Activated naive CD8-positive, alpha-beta T cell (primary cell): Measurements from ENCODE around the gene LRRC15.

Source experiments
- H3K27ac Mint-ChIP-seq: one replicate; pipeline ENCODE4 v1.8.0; 2021; ENCODE audit warnings: mixed read lengths
- H3K27me3 Mint-ChIP-seq: one replicate; pipeline ENCODE4 v1.8.0; 2021; ENCODE audit warnings: mixed read lengths
- H3K36me3 Mint-ChIP-seq: one replicate; pipeline ENCODE4 v1.8.0; 2021; ENCODE audit warnings: mixed read lengths
- H3K4me1 Mint-ChIP-seq: one replicate; pipeline ENCODE4 v1.8.0; 2021; ENCODE audit warnings: low read depth, mixed read lengths
- H3K4me3 Mint-ChIP-seq: one replicate; pipeline ENCODE4 v1.8.0; 2021; ENCODE audit warnings: mild to moderate bottlenecking, mixed read lengths
- H3K9me3 Mint-ChIP-seq: one replicate; pipeline ENCODE4 v1.8.0; 2021; ENCODE audit warnings: low read depth, mixed read lengths

LRRC15 gene

GRCh38 chr3:194326192-194326967 is 43.2 kb downstream of the LRRC15 start:
- H3K4me1 Mint-ChIP-seq, result no peaks in the 10 kb centered on the region
- H3K36me3 Mint-ChIP-seq, result no peaks in the 10 kb centered on the region
- H3K9me3 Mint-ChIP-seq, result no peaks in the 10 kb centered on the region
- no peaks in the 10 kb centered on the region for H3K27me3 Mint-ChIP-seq
- no peak overlapping the region for H3K4me3 Mint-ChIP-seq
- H3K27ac Mint-ChIP-seq, result no peak overlapping the region

GRCh38 chr3:194325424-194326153 is 44.0 kb downstream of the LRRC15 start:
- no peak overlapping the region for H3K4me3 Mint-ChIP-seq
- no peaks in the 10 kb centered on the region for H3K27me3 Mint-ChIP-seq
- no peaks in the 10 kb centered on the region for H3K36me3 Mint-ChIP-seq
- no peaks in the 10 kb centered on the region for H3K4me1 Mint-ChIP-seq
- H3K27ac Mint-ChIP-seq, result no peak overlapping the region
- H3K9me3 Mint-ChIP-seq, result no peaks in the 10 kb centered on the region

- Mint-ChIP-seq H3K27ac (no peak overlapping the region), H3K27me3 (no peaks in the 10 kb centered on the region), H3K9me3 (no peaks in the 10 kb centered on the region), H3K4me1 (no peaks in the 10 kb centered on the region), H3K4me3 (no peak overlapping the region), H3K36me3 (no peaks in the 10 kb centered on the region)
These were observed 44.7 kb downstream of the LRRC15 start for GRCh38 chr3:194324823-194325327.

- no peaks in the 10 kb centered on the region for H3K4me1 Mint-ChIP-seq
- peaks cover 8% of the 10 kb centered on the region for H3K9me3 Mint-ChIP-seq
- H3K4me3 Mint-ChIP-seq, result no peak overlapping the region
- no peaks in the 10 kb centered on the region for H3K36me3 Mint-ChIP-seq
- H3K27me3 Mint-ChIP-seq, result peaks cover 2% of the 10 kb centered on the region
- no peak overlapping the region for H3K27ac Mint-ChIP-seq
These were observed 45.5 kb downstream of the LRRC15 start for GRCh38 chr3:194323785-194324735.

- Mint-ChIP-seq H3K4me1 (no peaks in the 10 kb centered on the region), H3K9me3 (peaks cover 10% of the 10 kb centered on the region), H3K36me3 (no peaks in the 10 kb centered on the region), H3K4me3 (peak overlapping the region; percentile 33), H3K27ac (no peak overlapping the region), H3K27me3 (peaks cover 5% of the 10 kb centered on the region)
These were observed 46.8 kb downstream of the LRRC15 start for GRCh38 chr3:194322678-194323211.

- Mint-ChIP-seq H3K27me3 (peaks cover 10% of the 10 kb centered on the region), H3K4me3 (no peak overlapping the region), H3K36me3 (no peaks in the 10 kb centered on the region), H3K9me3 (peaks cover 10% of the 10 kb centered on the region), H3K27ac (no peak overlapping the region), H3K4me1 (no peaks in the 10 kb centered on the region)
These were observed 47.6 kb downstream of the LRRC15 start for GRCh38 chr3:194321693-194322640.

GRCh38 chr3:194320744-194321243 is 48.7 kb downstream of the LRRC15 start:
- no peaks in the 10 kb centered on the region for H3K36me3 Mint-ChIP-seq
- H3K4me3 Mint-ChIP-seq, result no peak overlapping the region
- no peaks in the 10 kb centered on the region for H3K4me1 Mint-ChIP-seq
- no peak overlapping the region for H3K27ac Mint-ChIP-seq
- peaks cover 13% of the 10 kb centered on the region for H3K27me3 Mint-ChIP-seq
- peaks cover 10% of the 10 kb centered on the region for H3K9me3 Mint-ChIP-seq

GRCh38 chr3:194320100-194320499 is 49.4 kb downstream of the LRRC15 start:
- no peak overlapping the region for H3K27ac Mint-ChIP-seq
- no peaks in the 10 kb centered on the region for H3K36me3 Mint-ChIP-seq
- H3K4me1 Mint-ChIP-seq, result peaks cover 4% of the 10 kb centered on the region
- H3K27me3 Mint-ChIP-seq, result peaks cover 13% of the 10 kb centered on the region
- H3K9me3 Mint-ChIP-seq, result peaks cover 10% of the 10 kb centered on the region
- no peak overlapping the region for H3K4me3 Mint-ChIP-seq

- peaks cover 13% of the 10 kb centered on the region for H3K27me3 Mint-ChIP-seq
These were observed 50.9 kb downstream of the LRRC15 start for GRCh38 chr3:194318511-194319161.

GRCh38 chr3:194316918-194317317 is 52.6 kb downstream of the LRRC15 start:
- Mint-ChIP-seq H3K4me1 (peaks cover 6% of the 10 kb centered on the region), H3K27me3 (peaks cover 13% of the 10 kb centered on the region), H3K27ac (no peak overlapping the region), H3K4me3 (no peak overlapping the region), H3K36me3 (no peaks in the 10 kb centered on the region), H3K9me3 (peaks cover 10% of the 10 kb centered on the region)

More at GRCh38 chr3:194318511-194319161, 50.9 kb downstream of the LRRC15 start:
- Mint-ChIP-seq H3K27ac (no peak overlapping the region), H3K4me1 (peaks cover 6% of the 10 kb centered on the region), H3K36me3 (no peaks in the 10 kb centered on the region), H3K4me3 (no peak overlapping the region), H3K9me3 (peaks cover 10% of the 10 kb centered on the region)

- H3K9me3 Mint-ChIP-seq, result peaks cover 10% of the 10 kb centered on the region
- no peak overlapping the region for H3K27ac Mint-ChIP-seq
- peaks cover 13% of the 10 kb centered on the region for H3K27me3 Mint-ChIP-seq
- H3K36me3 Mint-ChIP-seq, result no peaks in the 10 kb centered on the region
- H3K4me1 Mint-ChIP-seq, result peaks cover 6% of the 10 kb centered on the region
- peak overlapping the region; percentile 66 for H3K4me3 Mint-ChIP-seq
These were observed 53.6 kb downstream of the LRRC15 start for GRCh38 chr3:194315965-194316361.

GRCh38 chr3:194315088-194315964 is 54.2 kb downstream of the LRRC15 start:
- peaks cover 13% of the 10 kb centered on the region for H3K27me3 Mint-ChIP-seq
- H3K9me3 Mint-ChIP-seq, result peaks cover 10% of the 10 kb centered on the region
- no peak overlapping the region for H3K27ac Mint-ChIP-seq
- H3K4me1 Mint-ChIP-seq, result peaks cover 6% of the 10 kb centered on the region
- H3K36me3 Mint-ChIP-seq, result no peaks in the 10 kb centered on the region
- H3K4me3 Mint-ChIP-seq, result peak overlapping the region; percentile 76
